OCI-LY7 (cell line): ENCODE results near the gene CDH22. TPM values are rescaled to one million over a fixed set of nuclear protein-coding genes. Genes with fewer than 3 reads are reported as not detected.

Experiments used
- BruUV-seq: library from RNA; stranded (reverse); fragments of 400-500 nt; replicated peaks from 2 replicates; lab custom pipeline; 2021; lab: Mats Ljungman, UMichigan
- CTCF ChIA-PET: fragments of 300-600 bp; sonication (Branson Sonifier 250); formaldehyde crosslinking; loops from one replicate; lab custom pipeline; 2022; ENCODE audit warnings: antibody characterized with exemption; ENCODE audit not compliant: unreplicated experiment; lab: Charles Lee
- POLR2A ChIA-PET: fragments of 300-600 bp; sonication (Branson Sonifier 250); formaldehyde crosslinking; loops from one replicate; lab custom pipeline; 2022; ENCODE audit warnings: antibody characterized with exemption; lab: Charles Lee
- DNase-seq: peaks from one replicate; pipeline ENCODE4 v3.0.0-alpha.2; 2015; ENCODE audit warnings: low spot score
- H2AFZ ChIP-seq: fragments of 200-600 bp; sonication (generic), shearing (Covaris generic); 2 replicates; pipeline ENCODE4 v1.6.1; 2014; ENCODE audit warnings: mild to moderate bottlenecking, antibody characterized with exemption, low read length, moderate library complexity
- H3K27ac ChIP-seq: fragments of 200-600 bp; sonication (generic); 2 replicates; pipeline ENCODE4 v1.5.1; 2014; ENCODE audit warnings: mixed run types, low read depth, mild to moderate bottlenecking, moderate library complexity, low read length, inconsistent platforms; ENCODE audit not compliant: poor library complexity, severe bottlenecking
- H3K36me3 ChIP-seq: fragments of 200-600 bp; sonication (generic); 2 replicates; pipeline ENCODE4 v1.6.1; 2014; ENCODE audit warnings: mild to moderate bottlenecking, antibody characterized with exemption, low read length, moderate library complexity, mixed read lengths; ENCODE audit not compliant: insufficient read depth
- H3K4me1 ChIP-seq: fragments of 200-600 bp; sonication (generic); 2 replicates; pipeline ENCODE4 v1.5.1; 2014; ENCODE audit warnings: mild to moderate bottlenecking, low read length; ENCODE audit not compliant: insufficient read depth, poor library complexity, severe bottlenecking
- H3K4me2 ChIP-seq: fragments of 200-600 bp; sonication (generic); 2 replicates; pipeline ENCODE4 v1.6.1; 2014; ENCODE audit warnings: mild to moderate bottlenecking, low read length
- H3K4me3 ChIP-seq: fragments of 200-600 bp; sonication (generic); 2 replicates; pipeline ENCODE4 v1.5.1; 2014; ENCODE audit warnings: mild to moderate bottlenecking, low read depth, low read length; ENCODE audit not compliant: poor library complexity, severe bottlenecking
- H3K79me2 ChIP-seq: fragments of 200-600 bp; sonication (generic); 2 replicates; pipeline ENCODE4 v1.6.1; 2016; ENCODE audit warnings: low read depth, mild to moderate bottlenecking, low read length, moderate library complexity, mixed read lengths; ENCODE audit not compliant: insufficient read depth
- H3K9me2 ChIP-seq: fragments of 200-600 bp; sonication (generic); 2 replicates; pipeline ENCODE4 v1.6.1; 2016; ENCODE audit warnings: mild to moderate bottlenecking, low read length, mixed read lengths; ENCODE audit not compliant: insufficient read depth
- H3K9me3 ChIP-seq: fragments of 200-600 bp; sonication (generic); 2 replicates; pipeline ENCODE4 v1.6.1; 2014; ENCODE audit warnings: mild to moderate bottlenecking, mixed run types, low read length, mixed read lengths
- H4K20me1 ChIP-seq: fragments of 200-600 bp; sonication (generic); 2 replicates; pipeline ENCODE4 v1.6.1; 2014; ENCODE audit warnings: mild to moderate bottlenecking, antibody characterized with exemption, low read length, moderate library complexity, mixed read lengths; ENCODE audit not compliant: insufficient read depth
- CTCF ChIP-seq: fragments of 200-600 bp; sonication (generic); conservative IDR thresholded peaks from 2 replicates; pipeline ENCODE4 v1.5.1; 2014; ENCODE audit warnings: mild to moderate bottlenecking, antibody characterized with exemption, low read length, moderate library complexity, mixed read lengths
- EZH2phosphoT487 ChIP-seq: fragments of 200-600 bp; sonication (generic); IDR thresholded peaks from 2 replicates; pipeline ENCODE4 v1.6.1; 2018; ENCODE audit warnings: low read depth, borderline replicate concordance, mild to moderate bottlenecking, mixed run types, antibody characterized with exemption, low read length, moderate library complexity, mixed read lengths
- intact Hi-C: fragments of 100-400 bp; cut with micrococcal nuclease; formaldehyde crosslinking; loops from one replicate; pipeline ENCODE4 v1.10.0; 2022; ENCODE audit not compliant: unreplicated experiment
- total RNA-seq, 2 experiments: library from RNA; depleted of rRNA in 1 of 2; stranded (reverse); fragments of >200 nt in 1 of 2; shearing (Covaris generic) in 1 of 2; gene quantifications; 2 replicates each; pipeline ENCODE4 v1.2.3, GENCODE V29; 2014 to 2022

CDH22 gene
- total RNA-seq, 2 experiments from 2014 or later = not detected

- Histone ChIP-seq H2AFZ (no peak overlapping the region), H3K79me2 (no peaks in the 10 kb centered on the region), H3K9me2 (no peaks in the 10 kb centered on the region), H3K36me3 (no peaks in the 10 kb centered on the region), H3K4me3 (no peak overlapping the region), H3K4me1 (no peaks in the 10 kb centered on the region), H3K4me2 (peak overlapping the region; percentile 39; the same call in 1 of the 2 replicates), H3K9me3 (no peaks in the 10 kb centered on the region), H3K27ac (no peak overlapping the region), H4K20me1 (no peaks in the 10 kb centered on the region)
- TF ChIP-seq EZH2phosphoT487 = no peak
- no peak for TF ChIP-seq CTCF
- intact Hi-C loops = loop anchor here (1.0 to 2.0 kb wide), 2 partner anchors 41 to 103 kb away; no protein-coding TSS in a partner anchor
- POLR2A ChIA-PET = no interaction called here
- BruUV-seq = no TSS peak
- CTCF ChIA-PET = no interaction called here
- no peak for DNase-seq
Measured at GRCh38 chr20:46307999-46308257, 370 bp downstream of the CDH22 start.

DNA sequence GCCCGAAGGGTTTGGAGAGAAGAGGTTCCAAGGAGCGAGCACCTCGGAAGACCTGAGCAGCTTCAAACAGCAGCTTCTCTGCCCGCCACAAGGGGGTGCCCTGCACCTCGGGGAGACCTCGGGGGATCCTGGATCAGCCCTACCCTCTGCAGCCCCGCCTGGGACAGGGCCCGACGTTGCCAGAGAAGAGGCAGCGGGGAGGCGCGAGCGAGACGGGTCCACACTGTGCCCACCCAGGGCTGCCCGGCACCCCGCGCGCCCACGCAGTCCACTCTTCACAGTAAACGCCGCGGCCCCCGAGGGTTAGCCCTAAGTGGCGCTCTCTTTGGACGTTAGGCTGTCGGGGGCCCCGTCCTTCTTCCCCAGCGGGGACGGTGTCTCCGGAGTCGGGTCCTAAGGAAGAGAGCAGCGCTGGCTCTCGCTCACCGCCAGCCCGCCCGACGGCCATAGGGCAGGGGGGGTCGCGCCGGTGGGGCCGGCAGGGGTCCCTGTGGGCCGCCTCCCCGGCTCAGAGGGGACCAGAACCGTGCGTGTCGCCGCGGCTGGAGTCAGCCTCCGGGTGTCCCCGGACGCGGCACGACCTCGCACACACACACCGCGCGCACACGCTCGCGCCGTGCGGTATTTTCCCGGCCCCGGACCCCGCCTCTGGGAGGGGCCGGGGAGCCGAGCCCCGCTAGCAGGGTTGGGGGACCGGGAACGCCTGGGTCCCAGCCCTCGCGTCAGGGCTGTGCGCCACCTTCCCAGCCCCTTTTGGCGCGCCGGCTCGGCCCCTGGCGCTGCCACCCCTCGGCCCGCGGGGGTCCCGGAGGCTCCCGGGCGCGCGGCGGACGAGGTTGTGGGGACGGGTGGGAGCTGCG lies 929 bp downstream of the CDH22 start:
- POLR2A ChIA-PET = no interaction called here
- H3K4me2 ChIP-seq = no peak overlapping the region

More for the DNA sequence above, 929 bp downstream of the CDH22 start:
- CTCF ChIA-PET = no interaction called here
- Histone ChIP-seq H3K36me3 (no peaks in the 10 kb centered on the region), H4K20me1 (no peaks in the 10 kb centered on the region), H3K79me2 (no peaks in the 10 kb centered on the region), H3K4me1 (no peaks in the 10 kb centered on the region), H3K4me3 (no peak overlapping the region), H2AFZ (no peak overlapping the region), H3K9me3 (no peaks in the 10 kb centered on the region), H3K27ac (no peak overlapping the region), H3K9me2 (no peaks in the 10 kb centered on the region)
- no TSS peak for BruUV-seq
- intact Hi-C loops = loop anchor here (1.0 to 2.0 kb wide), 2 partner anchors 41 to 104 kb away; no protein-coding TSS in a partner anchor
- TF ChIP-seq EZH2phosphoT487 = no peak
- TF ChIP-seq CTCF = peak; percentile 81
- peak; percentile 62 for DNase-seq
